ENCODE results near the gene KCNQ4. TPM values are rescaled to one million over a fixed set of nuclear protein-coding genes. Genes with fewer than 3 reads are reported as not detected.

Gene KCNQ4
- polyA plus RNA-seq, 2 donors = 1.4 to 1.9 TPM

- H3K27me3 ChIP-seq (ENCODE audit: control insufficient read depth in 1 of 2, insufficient read depth in 2 of 2, low read length in 2 of 2) = no peaks in the 10 kb centered on the region
- H3K27ac ChIP-seq (ENCODE audit: low read depth in 2 of 2, low read length in 1 of 2) = no peak overlapping the region
- no peaks in the 10 kb centered on the region for H3K36me3 ChIP-seq (ENCODE audit: control insufficient read depth in 2 of 2, insufficient read depth in 2 of 2, low read length in 1 of 2)
- WGBS, 2 donors = 79 to 84% methylated on average over 6 of the region's 6 CpGs
- H3K4me3 ChIP-seq (ENCODE audit: low read depth in 1 of 2, low read length in 2 of 2) = no peak overlapping the region
- no peaks in the 10 kb centered on the region for H3K9me3 ChIP-seq (ENCODE audit: control insufficient read depth in 2 of 2, insufficient read depth in 1 of 2, low read depth in 1 of 2, low read length in 1 of 2)
- no peaks in the 10 kb centered on the region for H3K4me1 ChIP-seq (ENCODE audit: control insufficient read depth in 2 of 2, insufficient read depth in 2 of 2, low read length in 1 of 2)
Measured at GRCh38 chr1:40808909-40809308, 25.3 kb downstream of the KCNQ4 start.

- H3K36me3 ChIP-seq (ENCODE audit: control insufficient read depth in 2 of 2, insufficient read depth in 2 of 2, low read length in 1 of 2) = no peaks in the 10 kb centered on the region
- H3K4me1 ChIP-seq (ENCODE audit: control insufficient read depth in 2 of 2, insufficient read depth in 2 of 2, low read length in 1 of 2) = no peaks in the 10 kb centered on the region
- H3K4me3 ChIP-seq (ENCODE audit: low read depth in 1 of 2, low read length in 2 of 2) = no peak overlapping the region
- H3K27ac ChIP-seq (ENCODE audit: low read depth in 2 of 2, low read length in 1 of 2) = no peak overlapping the region
- no peaks in the 10 kb centered on the region for H3K27me3 ChIP-seq (ENCODE audit: control insufficient read depth in 1 of 2, insufficient read depth in 2 of 2, low read length in 2 of 2)
- no peaks in the 10 kb centered on the region for H3K9me3 ChIP-seq (ENCODE audit: control insufficient read depth in 2 of 2, insufficient read depth in 1 of 2, low read depth in 1 of 2, low read length in 1 of 2)
- WGBS, 2 donors = 67 to 91% methylated on average over 5 of the region's 5 CpGs
Measured at GRCh38 chr1:40810927-40811326, 27.3 kb downstream of the KCNQ4 start.

GRCh38 chr1:40815420-40815819 is 31.8 kb downstream of the KCNQ4 start:
- Histone ChIP-seq H3K9me3 (ENCODE audit: control insufficient read depth in 2 of 2, insufficient read depth in 1 of 2, low read depth in 1 of 2, low read length in 1 of 2) (no peaks in the 10 kb centered on the region), H3K27me3 (ENCODE audit: control insufficient read depth in 1 of 2, insufficient read depth in 2 of 2, low read length in 2 of 2) (no peaks in the 10 kb centered on the region), H3K4me1 (ENCODE audit: control insufficient read depth in 2 of 2, insufficient read depth in 2 of 2, low read length in 1 of 2) (peaks cover 0 to 5% of the 10 kb centered on the region in 2 donors), H3K36me3 (ENCODE audit: control insufficient read depth in 2 of 2, insufficient read depth in 2 of 2, low read length in 1 of 2) (no peaks in the 10 kb centered on the region), H3K27ac (ENCODE audit: low read depth in 2 of 2, low read length in 1 of 2) (no peak overlapping the region), H3K4me3 (ENCODE audit: low read depth in 1 of 2, low read length in 2 of 2) (no peak overlapping the region)
- 67 to 70% methylated on average over 9 of the region's 9 CpGs for WGBS, 2 donors

- no peak overlapping the region for H3K27ac ChIP-seq (ENCODE audit: low read depth in 2 of 2, low read length in 1 of 2)
- H3K4me1 ChIP-seq (ENCODE audit: control insufficient read depth in 2 of 2, insufficient read depth in 2 of 2, low read length in 1 of 2) = peaks cover 2 to 5% of the 10 kb centered on the region in 2 donors
- H3K27me3 ChIP-seq (ENCODE audit: control insufficient read depth in 1 of 2, insufficient read depth in 2 of 2, low read length in 2 of 2) = no peaks in the 10 kb centered on the region
- H3K9me3 ChIP-seq (ENCODE audit: control insufficient read depth in 2 of 2, insufficient read depth in 1 of 2, low read depth in 1 of 2, low read length in 1 of 2) = no peaks in the 10 kb centered on the region
- 50 to 73% methylated on average over 19 of the region's 19 CpGs for WGBS, 2 donors
- peak overlapping the region in 1 of 2 donors; percentile 37 for H3K4me3 ChIP-seq (ENCODE audit: low read depth in 1 of 2, low read length in 2 of 2)
- no peaks in the 10 kb centered on the region for H3K36me3 ChIP-seq (ENCODE audit: control insufficient read depth in 2 of 2, insufficient read depth in 2 of 2, low read length in 1 of 2)
Measured at GRCh38 chr1:40817791-40818263, 34.2 kb downstream of the KCNQ4 start.

GRCh38 chr1:40818264-40818961 is 34.8 kb downstream of the KCNQ4 start:
- H3K27ac ChIP-seq (ENCODE audit: low read depth in 2 of 2, low read length in 1 of 2) = no peak overlapping the region
- WGBS, 2 donors = 6 to 16% methylated on average over 52 to 59 of the region's 59 CpGs
- H3K36me3 ChIP-seq (ENCODE audit: control insufficient read depth in 2 of 2, insufficient read depth in 2 of 2, low read length in 1 of 2) = no peaks in the 10 kb centered on the region
- H3K4me1 ChIP-seq (ENCODE audit: control insufficient read depth in 2 of 2, insufficient read depth in 2 of 2, low read length in 1 of 2) = peaks cover 2 to 5% of the 10 kb centered on the region in 2 donors
- H3K27me3 ChIP-seq (ENCODE audit: control insufficient read depth in 1 of 2, insufficient read depth in 2 of 2, low read length in 2 of 2) = no peaks in the 10 kb centered on the region
- peak overlapping the region; percentile 23 to 37 for H3K4me3 ChIP-seq (ENCODE audit: low read depth in 1 of 2, low read length in 2 of 2)
- no peaks in the 10 kb centered on the region for H3K9me3 ChIP-seq (ENCODE audit: control insufficient read depth in 2 of 2, insufficient read depth in 1 of 2, low read depth in 1 of 2, low read length in 1 of 2)

- H3K27me3 ChIP-seq (ENCODE audit: control insufficient read depth in 1 of 2, insufficient read depth in 2 of 2, low read length in 2 of 2) = no peaks in the 10 kb centered on the region
- H3K9me3 ChIP-seq (ENCODE audit: control insufficient read depth in 2 of 2, insufficient read depth in 1 of 2, low read depth in 1 of 2, low read length in 1 of 2) = no peaks in the 10 kb centered on the region
- 68 to 69% methylated on average over 26 of the region's 26 CpGs for WGBS, 2 donors
- no peaks in the 10 kb centered on the region for H3K36me3 ChIP-seq (ENCODE audit: control insufficient read depth in 2 of 2, insufficient read depth in 2 of 2, low read length in 1 of 2)
- H3K27ac ChIP-seq (ENCODE audit: low read depth in 2 of 2, low read length in 1 of 2) = no peak overlapping the region
- no peak overlapping the region for H3K4me3 ChIP-seq (ENCODE audit: low read depth in 1 of 2, low read length in 2 of 2)
- peaks cover 2 to 5% of the 10 kb centered on the region in 2 donors for H3K4me1 ChIP-seq (ENCODE audit: control insufficient read depth in 2 of 2, insufficient read depth in 2 of 2, low read length in 1 of 2)
Measured at GRCh38 chr1:40819101-40819500, 35.5 kb downstream of the KCNQ4 start.

- 92% methylated on average over 3 of the region's 3 CpGs for WGBS, 2 donors
- Histone ChIP-seq H3K4me3 (ENCODE audit: low read depth in 1 of 2, low read length in 2 of 2) (no peak overlapping the region), H3K27me3 (ENCODE audit: control insufficient read depth in 1 of 2, insufficient read depth in 2 of 2, low read length in 2 of 2) (no peaks in the 10 kb centered on the region), H3K27ac (ENCODE audit: low read depth in 2 of 2, low read length in 1 of 2) (no peak overlapping the region), H3K9me3 (ENCODE audit: control insufficient read depth in 2 of 2, insufficient read depth in 1 of 2, low read depth in 1 of 2, low read length in 1 of 2) (no peaks in the 10 kb centered on the region), H3K4me1 (ENCODE audit: control insufficient read depth in 2 of 2, insufficient read depth in 2 of 2, low read length in 1 of 2) (peaks cover 2 to 5% of the 10 kb centered on the region in 2 donors), H3K36me3 (ENCODE audit: control insufficient read depth in 2 of 2, insufficient read depth in 2 of 2, low read length in 1 of 2) (no peaks in the 10 kb centered on the region)
Measured at GRCh38 chr1:40820251-40820797, 36.7 kb downstream of the KCNQ4 start.

- peaks cover 2 to 5% of the 10 kb centered on the region in 2 donors for H3K4me1 ChIP-seq (ENCODE audit: control insufficient read depth in 2 of 2, insufficient read depth in 2 of 2, low read length in 1 of 2)
Measured at GRCh38 chr1:40820911-40821693, 37.5 kb downstream of the KCNQ4 start.

GRCh38 chr1:40822890-40823289 is 39.3 kb downstream of the KCNQ4 start:
- Histone ChIP-seq H3K4me3 (ENCODE audit: low read depth in 1 of 2, low read length in 2 of 2) (no peak overlapping the region), H3K27me3 (ENCODE audit: control insufficient read depth in 1 of 2, insufficient read depth in 2 of 2, low read length in 2 of 2) (no peaks in the 10 kb centered on the region), H3K4me1 (ENCODE audit: control insufficient read depth in 2 of 2, insufficient read depth in 2 of 2, low read length in 1 of 2) (peaks cover 2 to 5% of the 10 kb centered on the region in 2 donors), H3K36me3 (ENCODE audit: control insufficient read depth in 2 of 2, insufficient read depth in 2 of 2, low read length in 1 of 2) (no peaks in the 10 kb centered on the region), H3K27ac (ENCODE audit: low read depth in 2 of 2, low read length in 1 of 2) (no peak overlapping the region), H3K9me3 (ENCODE audit: control insufficient read depth in 2 of 2, insufficient read depth in 1 of 2, low read depth in 1 of 2, low read length in 1 of 2) (no peaks in the 10 kb centered on the region)
- 86 to 91% methylated on average over 12 of the region's 12 CpGs for WGBS, 2 donors

More at GRCh38 chr1:40820911-40821693, 37.5 kb downstream of the KCNQ4 start:
- Histone ChIP-seq H3K27me3 (ENCODE audit: control insufficient read depth in 1 of 2, insufficient read depth in 2 of 2, low read length in 2 of 2) (no peaks in the 10 kb centered on the region), H3K9me3 (ENCODE audit: control insufficient read depth in 2 of 2, insufficient read depth in 1 of 2, low read depth in 1 of 2, low read length in 1 of 2) (no peaks in the 10 kb centered on the region), H3K4me3 (ENCODE audit: low read depth in 1 of 2, low read length in 2 of 2) (no peak overlapping the region), H3K36me3 (ENCODE audit: control insufficient read depth in 2 of 2, insufficient read depth in 2 of 2, low read length in 1 of 2) (no peaks in the 10 kb centered on the region), H3K27ac (ENCODE audit: low read depth in 2 of 2, low read length in 1 of 2) (no peak overlapping the region)
- WGBS, 2 donors = 60 to 64% methylated on average over 6 of the region's 6 CpGs

Measured in esophagus (tissue), 2 donors.